RPMI8226 (cell line): ENCODE data around the gene HSPB2.
A peak's percentile ranks its signal among the peaks of the same experiment; 100 is the strongest.
"Not testable (repeated sequence)": the region's sequence is repeated elsewhere in the genome, so short reads cannot be mapped to it uniquely, and the experiment has no call there.

Experiments
- DNase-seq: peaks from one replicate; pipeline ENCODE4 v3.0.0-alpha.2; 2015

The HSPB2 gene, protein sequence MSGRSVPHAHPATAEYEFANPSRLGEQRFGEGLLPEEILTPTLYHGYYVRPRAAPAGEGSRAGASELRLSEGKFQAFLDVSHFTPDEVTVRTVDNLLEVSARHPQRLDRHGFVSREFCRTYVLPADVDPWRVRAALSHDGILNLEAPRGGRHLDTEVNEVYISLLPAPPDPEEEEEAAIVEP

GRCh38 chr11:111912535-111912934 lies at the start of gene HSPB2:
Gene HSPB2, plus strand, starts transcription at chr11:111912734. Its CDS starts 96 bp downstream, at chr11:111912830.
- DNase-seq, result no peak

DNA sequence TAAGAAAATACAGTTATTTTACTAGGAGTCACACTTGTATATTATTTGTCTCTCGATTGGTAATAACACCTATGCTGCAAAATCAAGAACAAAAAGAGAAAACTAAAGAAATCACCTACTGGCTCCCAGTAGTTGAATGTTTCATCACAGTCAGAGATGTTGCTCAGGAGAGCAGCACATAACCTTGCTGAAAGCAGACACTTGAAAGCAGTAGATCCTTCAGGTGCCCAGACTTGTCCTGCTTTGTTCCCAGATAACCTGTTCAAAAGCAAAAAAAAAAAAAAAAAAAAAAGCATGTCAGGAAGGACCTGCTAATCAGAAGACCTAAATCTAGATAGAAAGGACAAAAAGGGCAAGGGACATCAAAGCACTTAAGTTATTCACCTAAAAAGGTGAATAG lies 42.4 kb upstream of the HSPB2 start:
- DNase-seq, result no peak

GRCh38 chr11:111870522-111870885 lies 42.0 kb upstream of the HSPB2 start:
- DNase-seq, result no peak

- DNase-seq, result peak; percentile 89
Observed at GRCh38 chr11:111870886-111871692, 41.4 kb upstream of the HSPB2 start, which contains the start of gene ALG9. Gene ALG9, minus strand, starts transcription at chr11:111871581. Its CDS starts 99 bp downstream, at chr11:111871482.

GRCh38 chr11:111871693-111872161 lies 40.8 kb upstream of the HSPB2 start:
- DNase-seq, result peak; percentile 7

GRCh38 chr11:111878385-111878848 lies 34.1 kb upstream of the HSPB2 start:
- no peak for DNase-seq

- DNase-seq, result peak; percentile 99
Observed at GRCh38 chr11:111878849-111879636, 33.5 kb upstream of the HSPB2 start, which contains the start of the genes CFAP68 and FDXACB1. Gene CFAP68, plus strand, starts transcription at chr11:111879541. Its CDS starts 20 bp downstream, at chr11:111879561. Gene FDXACB1, minus strand, starts transcription at chr11:111879165. Its CDS starts 33 bp downstream, at chr11:111879132.

GRCh38 chr11:111879637-111879960 lies 32.9 kb upstream of the HSPB2 start:
- no peak for DNase-seq

GRCh38 chr11:111882202-111882601 lies 30.3 kb upstream of the HSPB2 start:
- no peak for DNase-seq

GRCh38 chr11:111885053-111885452 lies 27.5 kb upstream of the HSPB2 start:
- DNase-seq, result not testable (repeated sequence)

GRCh38 chr11:111886032-111886431 lies 26.5 kb upstream of the HSPB2 start:
- no peak for DNase-seq

DNA sequence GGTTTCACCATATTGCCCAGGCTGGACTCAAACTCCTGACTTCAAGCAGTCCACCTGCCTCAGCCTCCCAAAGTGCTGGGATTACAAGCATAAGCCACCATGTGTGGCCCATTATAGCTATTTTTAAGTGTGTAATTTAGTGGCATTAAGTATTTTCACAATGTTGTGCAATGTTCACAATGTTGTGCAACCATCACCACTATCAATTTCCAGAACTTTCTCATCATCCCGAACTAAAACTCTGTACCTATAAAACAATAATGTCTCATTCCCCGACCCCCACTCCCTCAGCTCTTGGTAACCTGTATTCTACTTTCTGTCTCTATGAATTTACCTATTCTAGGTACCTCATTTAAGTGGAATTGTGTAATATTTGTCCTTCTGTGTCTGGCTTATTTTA lies 25.7 kb upstream of the HSPB2 start:
- no peak for DNase-seq

GRCh38 chr11:111905411-111905810 lies 7.1 kb upstream of the HSPB2 start:
- DNase-seq, result no peak

DNA sequence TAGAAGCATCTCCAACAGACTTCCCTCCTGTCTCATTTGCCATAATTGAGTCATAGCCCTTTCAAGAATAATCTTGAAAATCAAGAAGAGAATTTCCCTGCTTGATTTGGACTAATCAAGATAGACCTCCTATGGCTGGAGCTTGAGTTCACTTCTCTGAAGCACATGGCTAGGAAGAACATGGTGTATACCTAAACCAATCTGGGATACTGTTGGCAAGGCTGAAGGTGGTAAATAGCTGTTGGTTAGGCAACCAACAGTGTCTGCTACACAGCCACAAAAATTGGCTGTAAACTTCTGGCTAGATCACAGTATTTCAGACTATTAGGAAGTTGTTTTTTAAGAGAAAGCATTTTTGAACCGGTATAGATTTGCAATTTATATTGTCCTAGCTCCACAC lies 5.9 kb upstream of the HSPB2 start:
- DNase-seq, result no peak

- DNase-seq, result no peak
Observed at GRCh38 chr11:111908639-111909305, 3.8 kb upstream of the HSPB2 start.

DNA sequence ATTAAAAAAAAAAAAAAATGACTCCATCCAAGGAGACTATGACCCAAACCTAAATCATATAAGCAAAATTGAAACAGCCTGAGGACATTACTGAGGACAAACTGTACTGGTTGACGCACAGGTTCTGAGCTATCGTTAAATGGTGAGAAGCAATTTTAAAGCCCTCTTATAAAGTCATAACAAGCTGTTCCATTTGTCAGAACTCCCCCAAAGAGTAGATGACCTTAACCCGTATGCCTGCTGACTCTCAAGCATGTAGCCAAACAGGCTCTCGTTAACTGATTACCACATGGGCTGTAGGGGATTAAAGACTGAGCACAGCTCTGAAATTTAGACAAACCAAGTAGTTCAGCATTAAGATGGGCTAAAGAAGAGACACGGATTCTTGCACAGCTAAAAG lies 3.2 kb upstream of the HSPB2 start:
- DNase-seq, result no peak

DNA sequence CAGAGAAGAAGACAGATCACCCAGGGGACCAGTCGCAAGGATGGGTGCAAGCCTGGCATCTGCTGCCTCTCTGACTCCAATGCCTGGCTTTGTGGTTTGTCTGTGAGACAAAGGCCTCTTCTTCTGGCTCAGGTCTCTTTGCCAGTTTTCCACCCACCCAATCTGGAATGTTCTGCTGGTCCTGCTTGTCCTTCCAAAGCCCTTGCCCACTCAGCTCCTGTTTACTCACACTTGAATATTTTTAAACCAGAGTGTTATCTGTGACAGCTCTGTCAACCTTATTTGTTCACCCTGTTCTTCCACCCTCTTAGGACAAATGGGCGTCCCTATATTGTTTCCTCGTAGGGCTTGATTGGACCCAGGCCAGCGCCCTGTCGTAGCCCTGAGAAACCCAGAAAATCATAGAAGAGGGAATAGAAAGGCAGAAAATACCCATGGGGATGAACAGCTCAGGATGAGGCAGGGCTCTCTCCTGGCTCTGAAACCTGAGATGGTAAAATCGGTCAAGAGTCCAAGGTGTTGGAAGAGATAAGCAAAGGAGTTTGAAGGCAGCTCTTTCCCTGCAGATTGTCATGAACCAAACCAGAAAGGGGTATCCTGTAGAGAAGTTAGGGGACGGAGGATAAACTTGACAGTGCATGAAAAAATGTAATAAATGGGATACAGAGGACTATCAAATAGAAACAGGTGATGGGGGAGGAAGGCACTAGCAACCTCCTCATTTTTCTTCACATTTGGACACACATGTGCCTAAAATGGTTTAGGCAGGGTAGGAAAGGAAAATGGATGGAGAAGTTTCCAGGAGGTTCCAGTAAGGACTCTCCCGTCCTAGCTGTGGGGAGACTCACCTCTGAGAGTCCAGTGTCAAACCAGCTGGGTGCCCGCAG lies 1.6 kb upstream of the HSPB2 start:
- DNase-seq, result no peak

DNA sequence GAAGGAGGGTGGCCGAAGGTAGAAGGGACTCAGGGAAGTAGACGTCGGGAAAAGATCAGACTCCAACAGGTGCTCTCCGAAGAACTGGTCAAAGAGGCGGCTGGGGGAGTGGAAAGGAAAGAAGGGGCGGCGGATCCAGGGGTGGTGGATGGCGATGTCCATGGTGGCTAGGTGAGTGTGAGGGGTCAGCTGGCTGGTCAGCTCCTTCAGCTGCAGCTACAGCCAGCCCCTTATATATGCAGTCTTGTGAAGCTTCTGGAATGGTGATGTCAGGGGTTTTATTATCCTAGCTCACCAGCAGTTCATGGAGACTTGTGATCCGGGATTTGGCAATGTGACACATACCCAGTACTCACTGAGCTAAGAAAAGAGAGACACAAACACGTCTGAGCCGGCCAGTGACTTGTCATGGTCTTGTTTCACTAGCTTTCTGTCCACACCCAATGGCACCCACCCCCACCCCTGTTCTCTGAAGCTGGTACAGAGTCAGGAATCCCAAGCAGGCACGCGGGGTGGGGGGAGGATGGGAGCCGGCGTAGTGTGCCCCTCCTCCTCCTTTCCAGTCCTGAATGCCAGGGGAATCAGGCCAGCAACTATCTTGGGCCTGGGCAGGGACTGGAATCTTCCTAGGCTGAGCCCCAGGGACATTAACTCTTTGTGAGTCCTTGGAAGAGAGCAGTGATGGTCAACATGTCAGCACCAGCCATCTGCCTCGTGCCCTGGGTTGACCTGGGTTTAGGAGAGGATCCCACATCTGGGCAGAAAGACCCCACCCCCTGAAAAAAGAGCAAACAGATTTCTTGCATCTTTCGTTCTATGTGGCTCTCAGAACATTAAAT lies 752 bp upstream of the HSPB2 start, which contains the start of gene CRYAB:
Gene CRYAB, minus strand, starts transcription at position 208 of the 839 bp plus-strand sequence. Its CDS starts 46 bp downstream, at position 162.
- no peak for DNase-seq

- no peak for DNase-seq
Observed at GRCh38 chr11:111913031-111913861, 712 bp downstream of the HSPB2 start.

GRCh38 chr11:111913997-111914396 lies 1.5 kb downstream of the HSPB2 start:
- no peak for DNase-seq
